SK-N-SH treated with all-trans-retinoic acid at 6 μM for 48 hours (cell line): ENCODE data around the gene MPPED1.

Experiments
- CREB5 ChIP-seq: fragments of 250-450 bp; sonication (Bioruptor Pico); IDR thresholded peaks from 2 replicates; pipeline ENCODE4 v1.5.1; 2020; ENCODE audit warnings: low read depth, mild to moderate bottlenecking, moderate library complexity
- CSDC2 ChIP-seq: fragments of 250-450 bp; sonication (Bioruptor Pico); IDR thresholded peaks from 2 replicates; pipeline ENCODE4 v1.5.0; 2020; ENCODE audit warnings: mild to moderate bottlenecking, moderate library complexity
- ESRRG ChIP-seq: fragments of 250-450 bp; sonication (Bioruptor Pico); IDR thresholded peaks from 2 replicates; pipeline ENCODE4 v1.6.1; 2021; ENCODE audit warnings: mild to moderate bottlenecking
- ISL1 ChIP-seq: fragments of 250-450 bp; sonication (Bioruptor Pico); IDR thresholded peaks from 2 replicates; pipeline ENCODE4 v2.1.2; 2022; ENCODE audit warnings: mild to moderate bottlenecking, moderate library complexity
- OSR1 ChIP-seq: fragments of 250-450 bp; sonication (Bioruptor Pico); IDR thresholded peaks from 2 replicates; pipeline ENCODE4 v1.8.0; 2022; ENCODE audit warnings: moderate library complexity, mild to moderate bottlenecking, inconsistent platforms
- PATZ1 ChIP-seq: fragments of 250-450 bp; sonication (Bioruptor Pico); IDR thresholded peaks from 2 replicates; pipeline ENCODE4 v1.8.0; 2020; ENCODE audit warnings: mild to moderate bottlenecking, moderate library complexity, borderline replicate concordance
- POU6F1 ChIP-seq: fragments of 250-450 bp; sonication (Bioruptor Pico); IDR thresholded peaks from 2 replicates; pipeline ENCODE4 v1.8.0; 2021; ENCODE audit warnings: low read depth, mild to moderate bottlenecking, moderate library complexity, borderline replicate concordance
- RARB ChIP-seq: fragments of 250-450 bp; sonication (Bioruptor Pico); IDR thresholded peaks from 2 replicates; pipeline ENCODE4 v1.8.0; 2021; ENCODE audit warnings: mild to moderate bottlenecking, moderate library complexity
- TOX ChIP-seq: fragments of 250-450 bp; sonication (Bioruptor Pico); IDR thresholded peaks from 2 replicates; pipeline ENCODE4 v1.8.0; 2021; ENCODE audit warnings: mild to moderate bottlenecking, moderate library complexity, borderline replicate concordance
- TSHZ2 ChIP-seq: fragments of 250-450 bp; sonication (Bioruptor Pico); IDR thresholded peaks from 2 replicates; pipeline ENCODE4 v1.5.0; 2020; ENCODE audit warnings: mild to moderate bottlenecking, moderate library complexity
- ZFP30 ChIP-seq: fragments of 450-650 bp; formaldehyde crosslinking; IDR thresholded peaks from 2 replicates; pipeline ENCODE4 v1.5.0; 2022; ENCODE audit warnings: mild to moderate bottlenecking, moderate library complexity
- ZNF70 ChIP-seq: fragments of 450-650 bp; formaldehyde crosslinking; IDR thresholded peaks from 2 replicates; pipeline ENCODE4 v1.5.0; 2020; ENCODE audit warnings: mild to moderate bottlenecking, moderate library complexity
- ZNF8 ChIP-seq: fragments of 450-650 bp; formaldehyde crosslinking; IDR thresholded peaks from 2 replicates; pipeline ENCODE4 v1.5.0; 2020; ENCODE audit warnings: mild to moderate bottlenecking, moderate library complexity

- TF ChIP-seq PATZ1 (CRISPR knock-in tag) (no peak), POU6F1 (CRISPR knock-in tag) (no peak), RARB (CRISPR knock-in tag) (no peak), CSDC2 (CRISPR knock-in tag) (no peak), OSR1 (CRISPR knock-in tag) (no peak), ZNF8 (no peak), ZFP30 (CRISPR knock-in tag) (no peak), TOX (CRISPR knock-in tag) (no peak), CREB5 (CRISPR knock-in tag) (no peak), TSHZ2 (CRISPR knock-in tag) (no peak), ISL1 (CRISPR knock-in tag) (no peak), ZNF70 (CRISPR knock-in tag) (no peak), ESRRG (CRISPR knock-in tag) (no peak)
These were observed 98.7 kb downstream of the MPPED1 start for GRCh38 chr22:43510281-43511070.
